Lung (tissue), 12 donors: ENCODE measurements around the gene ZG16B. TPM values are rescaled to one million over a fixed set of nuclear protein-coding genes. Genes with fewer than 3 reads are reported as not detected.

Source experiments
- ATAC-seq: fragments of 200-7000 bp; cut with Tn5 transposase; one replicate; pipeline ENCODE4 v1.9.1; 2020; ENCODE audit warnings: moderate number of reproducible peaks; ENCODE audit not compliant: insufficient read depth, low FRiP score
- DNase-seq, 3 donors: peaks; one replicate each; pipeline ENCODE4 v3.0.0-alpha.2; 2013 to 2017
- H3K27ac ChIP-seq, 2 donors: one replicate each; pipeline ENCODE4 v1.5.1; 2013; ENCODE audit warnings: mild to moderate bottlenecking in 2 of 2, moderate library complexity in 2 of 2, control low read depth in 1 of 2, inconsistent platforms in 1 of 2, low read depth in 1 of 2, low read length in 1 of 2
- H3K27me3 ChIP-seq, 3 donors: one replicate each; pipeline ENCODE4 v1.5.1; 2013; ENCODE audit warnings: low read length in 2 of 3; ENCODE audit not compliant: control insufficient read depth in 3 of 3, insufficient read depth in 3 of 3
- H3K36me3 ChIP-seq, 4 donors: one replicate each; pipeline ENCODE4 v1.5.1; 2013; ENCODE audit warnings: low read length in 4 of 4, mild to moderate bottlenecking in 1 of 4, moderate library complexity in 1 of 4; ENCODE audit not compliant: control insufficient read depth in 4 of 4, insufficient read depth in 4 of 4
- H3K4me1 ChIP-seq, 5 donors: one replicate each; pipeline ENCODE4 v1.5.1; 2013; ENCODE audit warnings: low read length in 5 of 5, mild to moderate bottlenecking in 2 of 5, moderate library complexity in 1 of 5; ENCODE audit not compliant: control insufficient read depth in 5 of 5, insufficient read depth in 5 of 5
- H3K4me3 ChIP-seq: one replicate; pipeline ENCODE4 v1.5.1; 2013; ENCODE audit warnings: mild to moderate bottlenecking, control low read depth, moderate library complexity
- H3K9ac ChIP-seq, 2 donors: one replicate each; pipeline ENCODE4 v1.5.1; 2013; ENCODE audit warnings: low read length in 2 of 2, control low read depth in 1 of 2; ENCODE audit not compliant: insufficient read depth in 1 of 2
- H3K9me3 ChIP-seq, 4 donors: one replicate each; pipeline ENCODE4 v1.5.1; 2013; ENCODE audit warnings: low read length in 3 of 4, mild to moderate bottlenecking in 1 of 4, moderate library complexity in 1 of 4; ENCODE audit not compliant: control insufficient read depth in 4 of 4, insufficient read depth in 3 of 4
- CTCF ChIP-seq: IDR thresholded peaks from 2 replicates; pipeline ENCODE4 v1.5.1; 2012; ENCODE audit warnings: mild to moderate bottlenecking; ENCODE audit errors: control extremely low read depth, extremely low read depth
- WGBS, 2 donors: extraction: QIAGEN DNeasy Blood & Tissue Kit; methylation state at CpG; one replicate each; pipeline ENCODE4 v1.1.7; 2013; 5-methylcytosine and 5-hydroxymethylcytosine counted together
- polyA plus RNA-seq, 2 donors: library from polyadenylated mRNA; stranded (reverse); fragments of 200-250 nt; gene quantifications; one replicate each; pipeline ENCODE4 v1.2.1, GENCODE V29; 2013
- total RNA-seq, 2 donors: library from RNA; depleted of rRNA in 1 of 2; stranded (reverse); fragments of >200 nt in 1 of 2; gene quantifications; one replicate each; pipeline ENCODE4 v1.2.1, GENCODE V29; 2014 to 2021
- donor health status: control.
- donor health status: control.
- donor health status: Bipolar disorder and iron deficiency.
- donor health status: healthy.
- donor health status: DM: yes; HTN: yes; CAD: no.

Gene ZG16B
- total and polyA plus RNA-seq, 4 donors, result 2.1 to 6.1 (median 4.3) TPM

DNA sequence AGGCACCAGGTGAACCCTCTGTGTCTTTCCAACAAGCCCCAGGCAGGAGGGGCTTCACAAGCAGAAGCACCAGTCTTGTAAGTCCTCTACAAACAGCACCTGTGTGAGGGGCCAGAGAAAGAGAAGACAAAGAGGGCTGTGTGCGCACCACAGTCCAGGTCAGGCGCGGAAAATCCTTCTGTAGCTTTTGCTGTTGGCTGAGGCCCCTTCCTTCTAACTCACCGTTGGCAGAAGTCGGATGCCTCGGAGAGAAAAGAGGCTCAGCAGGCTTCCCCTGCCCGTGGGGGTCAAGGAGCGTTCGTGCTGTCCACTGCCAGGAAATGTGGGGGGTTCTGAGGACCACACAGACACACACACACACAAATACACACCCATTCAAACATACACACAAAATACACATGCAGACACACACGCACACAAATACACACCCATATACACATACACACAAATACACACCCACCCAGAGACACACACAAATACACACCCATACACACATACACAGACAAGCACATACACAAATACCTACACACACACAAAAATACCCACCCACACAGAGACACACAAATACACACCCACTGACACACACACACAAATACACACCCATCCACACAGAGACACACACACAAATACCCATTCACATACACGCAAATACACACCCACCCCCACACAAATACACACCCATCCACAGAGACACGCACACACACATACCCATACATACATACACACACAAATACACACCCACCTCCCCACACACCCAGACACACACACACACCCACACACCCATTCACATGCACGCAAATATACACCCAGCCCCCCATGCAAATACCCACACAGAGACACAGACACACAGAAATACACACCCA, 6.8 kb downstream of the ZG16B start:
- ATAC-seq (no peak), DNase-seq (peak in 1 of 3 donors; percentile 13)
- H3K27me3 ChIP-seq, result no peaks in the 10 kb centered on the region
- no peak overlapping the region for H3K4me3 ChIP-seq
- TF ChIP-seq CTCF, result no peak
- no peaks in the 10 kb centered on the region for H3K36me3 ChIP-seq
- no peak overlapping the region for H3K27ac ChIP-seq
- WGBS, 2 donors, result 69 to 86% methylated on average over 12 to 13 of the region's 13 CpGs
- H3K4me1 ChIP-seq, result peaks cover 0 to 11% (median 0%) of the 10 kb centered on the region in 5 donors
- H3K9ac ChIP-seq, result no peak overlapping the region
- no peaks in the 10 kb centered on the region for H3K9me3 ChIP-seq

GRCh38 chr16:2838928-2839327, 8.8 kb downstream of the ZG16B start:
- TF ChIP-seq CTCF, result peak; percentile 54
- ATAC-seq (peak; percentile 59), DNase-seq (peak; percentile 54 to 75 (median 74))
- 6% methylated on average over 12 of the region's 12 CpGs for WGBS, 2 donors
- H3K9me3 ChIP-seq, result no peaks in the 10 kb centered on the region
- H3K27me3 ChIP-seq, result no peaks in the 10 kb centered on the region
- H3K27ac ChIP-seq, result no peak overlapping the region
- no peak overlapping the region for H3K9ac ChIP-seq
- H3K4me3 ChIP-seq, result no peak overlapping the region
- H3K36me3 ChIP-seq, result no peaks in the 10 kb centered on the region
- peaks cover 0 to 17% (median 0%) of the 10 kb centered on the region in 5 donors for H3K4me1 ChIP-seq

DNA sequence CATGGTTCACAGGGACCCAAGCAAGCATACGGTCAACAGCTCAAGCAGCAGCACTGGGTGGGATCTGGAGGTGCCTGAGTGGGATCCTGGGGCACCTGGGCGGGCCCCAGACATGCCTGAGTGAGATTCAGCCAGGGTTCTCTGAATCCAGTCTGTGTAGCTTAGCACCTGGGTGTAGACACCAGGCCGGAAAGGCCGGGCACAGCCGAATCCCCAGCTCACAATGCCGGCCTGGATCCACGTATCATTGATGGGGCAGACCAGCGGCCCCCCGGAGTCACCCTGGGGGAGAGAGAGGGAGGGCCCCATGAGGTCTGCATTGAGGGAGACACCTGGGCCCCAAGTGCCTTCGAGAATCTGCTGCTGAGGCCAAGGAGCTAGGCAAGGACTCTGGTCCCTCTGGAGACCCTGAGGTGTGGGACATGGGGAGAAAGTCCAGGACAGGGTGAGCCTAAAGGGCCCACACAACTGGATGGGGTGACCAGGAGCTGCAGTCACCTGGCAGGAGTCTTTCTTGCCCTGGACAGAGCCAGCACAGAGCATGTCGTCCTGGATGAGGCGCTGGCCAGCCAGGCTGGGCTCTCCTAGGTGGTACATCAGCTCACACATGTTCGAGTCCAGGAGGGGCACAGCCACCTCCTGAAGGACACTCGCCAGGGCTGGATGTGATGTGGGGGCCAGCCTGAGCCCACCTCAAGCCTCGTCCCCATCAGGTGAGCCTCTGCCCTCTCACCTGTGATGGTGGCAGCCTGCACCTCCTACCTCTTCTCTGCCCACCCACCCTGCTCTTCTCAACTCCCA, 9.7 kb downstream of the ZG16B start:
- TF ChIP-seq CTCF, result no peak
- ATAC-seq, result no peak
- H3K36me3 ChIP-seq, result no peaks in the 10 kb centered on the region
- no peaks in the 10 kb centered on the region for H3K27me3 ChIP-seq
- no peak for DNase-seq
- H3K9ac ChIP-seq, result no peak overlapping the region
- peaks cover 0 to 17% (median 0%) of the 10 kb centered on the region in 5 donors for H3K4me1 ChIP-seq
- 88 to 90% methylated on average over 15 of the region's 15 CpGs for WGBS, 2 donors
- no peak overlapping the region for H3K4me3 ChIP-seq
- no peak overlapping the region for H3K27ac ChIP-seq
- H3K9me3 ChIP-seq, result no peaks in the 10 kb centered on the region
